Measurements from ENCODE around the gene C2orf69. TPM values are rescaled to one million over a fixed set of nuclear protein-coding genes. Genes with fewer than 3 reads are reported as not detected.

Gene C2orf69
- total RNA-seq (2016; rRNA removed; fragmentation: Illumina TruSeq; extraction: Trizol), result 19.3 and 24.2 TPM in 2 replicates
- 4.9 and 5.3 TPM in 2 replicates for total RNA-seq (2016; cell fraction: cytosol; rRNA removed; fragmentation: Illumina TruSeq; extraction: Trizol; ENCODE audit: low read depth)
- 19.4 and 23.1 TPM in 2 replicates for total RNA-seq (2016; cell fraction: insoluble cytoplasmic fraction; rRNA removed; fragmentation: Illumina TruSeq; extraction: Trizol)
- 22.5 and 26.7 TPM in 2 replicates for total RNA-seq (2016; cell fraction: membrane; rRNA removed; fragmentation: Illumina TruSeq; extraction: Trizol)
- 13.2 and 15.3 TPM in 2 replicates for total RNA-seq (2016; cell fraction: nucleus; rRNA removed; fragmentation: Illumina TruSeq; extraction: Trizol)
- 3.5 and 4.8 TPM in 2 replicates for polyA plus RNA-seq (2011; rRNA removed)
- polyA plus RNA-seq (2011; cell fraction: cytosol; rRNA removed), result 2.3 and 2.4 TPM in 2 replicates
- polyA plus RNA-seq (2011; cell fraction: nucleus; rRNA removed), result 1.9 and 3.0 TPM in 2 replicates
- polyA plus RNA-seq (2012), result 11.0 and 12.1 TPM in 2 replicates
- polyA plus RNA-seq (2016; cell fraction: cytosol; fragmentation: Illumina TruSeq; extraction: Trizol; ENCODE audit: low read depth), result 4.6 and 4.7 TPM in 2 replicates
- polyA plus RNA-seq (2016; cell fraction: insoluble cytoplasmic fraction; fragmentation: Illumina TruSeq; extraction: Trizol; ENCODE audit: low read depth), result 23.9 and 24.0 TPM in 2 replicates
- 13.9 and 16.3 TPM in 2 replicates for polyA plus RNA-seq (2016; cell fraction: membrane; fragmentation: Illumina TruSeq; extraction: Trizol; ENCODE audit: low read depth)
- 15.4 and 18.7 TPM in 2 replicates for polyA plus RNA-seq (2016; cell fraction: nucleus; fragmentation: Illumina TruSeq; extraction: Trizol; ENCODE audit: insufficient read depth, low read depth)
- 1.9 and 5.7 TPM in 2 replicates for polyA minus RNA-seq (2011; rRNA and poly(A)+ RNA removed; ENCODE audit: low replicate concordance)
- polyA minus RNA-seq (2011; cell fraction: cytosol; rRNA and poly(A)+ RNA removed), result 7.8 and 7.9 TPM in 2 replicates
- 8.2 and 9.7 TPM in 2 replicates for polyA minus RNA-seq (2011; cell fraction: nucleus; rRNA and poly(A)+ RNA removed)
- Bru-seq, nascent RNA, result percentile 86 among the genes with signal in this experiment
- percentile 84 among the genes with signal in this experiment for BruChase-seq, experiment 1, labeled RNA remaining after a 6-hour chase
- BruChase-seq, experiment 2, labeled RNA remaining after a 2-hour chase, result percentile 88 among the genes with signal in this experiment
- long read RNA-seq, experiment 1, transcript C2orf69-201 (2 exons, 3,728 nt), result major isoform, 16 of 18 reads
- long read RNA-seq, experiment 1, partial matches to known transcripts, result 0 of 18 reads
- long read RNA-seq, experiment 1, other reads (novel, unspliced or antisense), result 2 of 18 reads
- long read RNA-seq, experiment 2, partial matches to known transcripts, result 0 of 19 reads
- long read RNA-seq, experiment 2, other reads (novel, unspliced or antisense), result 18 of 19 reads

DNA sequence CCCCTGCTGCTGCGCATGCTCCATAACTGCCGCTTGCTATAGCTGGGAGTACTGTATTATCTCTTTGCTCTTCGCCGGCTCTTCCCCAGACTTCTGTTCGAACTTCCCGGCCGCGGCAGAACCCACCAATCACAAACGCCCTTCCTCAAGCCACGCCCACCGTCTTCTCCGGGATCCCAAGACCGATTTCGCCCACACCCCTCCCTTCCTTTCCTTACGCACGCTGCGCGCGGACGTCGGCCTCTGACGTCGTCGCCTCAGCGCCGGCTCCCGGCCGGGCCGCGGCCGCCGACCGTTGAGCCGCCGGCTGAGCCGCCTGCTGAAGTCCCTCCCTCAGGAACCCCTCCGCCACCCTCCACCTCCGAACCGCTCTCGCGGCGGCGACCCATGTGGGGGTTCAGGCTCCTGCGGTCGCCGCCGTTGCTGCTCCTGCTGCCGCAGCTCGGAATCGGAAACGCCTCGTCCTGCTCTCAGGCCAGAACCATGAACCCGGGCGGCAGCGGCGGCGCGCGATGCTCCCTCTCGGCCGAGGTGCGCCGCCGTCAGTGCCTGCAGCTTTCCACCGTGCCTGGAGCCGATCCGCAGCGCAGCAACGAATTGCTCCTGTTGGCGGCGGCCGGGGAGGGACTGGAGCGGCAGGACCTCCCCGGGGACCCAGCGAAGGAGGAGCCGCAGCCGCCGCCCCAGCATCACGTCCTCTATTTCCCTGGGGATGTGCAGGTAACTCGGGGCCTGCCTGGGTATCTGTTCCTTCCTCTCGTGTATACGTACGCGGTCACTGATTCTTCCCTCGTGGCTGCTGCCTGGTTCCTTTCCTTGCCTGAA is at the start of gene C2orf69:
Gene C2orf69 (plus strand): TSS at position 242 of the 825 bp plus-strand sequence. CDS start 146 bp downstream, at position 388.
- Histone ChIP-seq H3K4me2 (ENCODE audit: low read depth, low read length) (peak within 1 kb of the TSS; percentile 94), H3K9ac (ENCODE audit: insufficient read depth, low read depth, low read length) (peak within 1 kb of the TSS; percentile 97), H4K20me1 (ENCODE audit: insufficient read depth, low read length) (0 out of 2 replicates have a peak, but pooled peaks cover 13% of the 10 kb centered on the region), H3K9me3 (ENCODE audit: low read length) (no peaks in the 10 kb centered on the region), H3K79me2 (ENCODE audit: insufficient read depth, low read length) (peaks cover 41% of the 10 kb centered on the region), H3K36me3 (replicated peaks in 1 of 2; ENCODE audit: control insufficient read depth in 1 of 2, insufficient read depth in 2 of 2, low read length in 2 of 2) (peaks cover 3 to 9% of the 10 kb centered on the region in 2 experiments; a peak in 3 of 5 replicates), H3K27me3 (ENCODE audit: control insufficient read depth in 1 of 2, insufficient read depth in 2 of 2, low read length in 2 of 2) (no peaks in the 10 kb centered on the region; a peak in 1 of 5 replicates), H2AFZ (ENCODE audit: low read length) (peak within 1 kb of the TSS; percentile 80), H3K4me3 (replicated peaks in 1 of 3; ENCODE audit: insufficient read depth in 1 of 3, low read depth in 2 of 3, low read length in 3 of 3) (peak within 1 kb of the TSS; percentile 74 to 99 (median 82)), H3K27ac (ENCODE audit: extremely low read length, insufficient read depth, low read length) (peak within 1 kb of the TSS; percentile 95), H3K4me1 (ENCODE audit: insufficient read depth, low read length) (peaks cover 30% of the 10 kb centered on the region)
- DNase-seq (ENCODE audit: low spot score) (peak; percentile 99), FAIRE-seq (peak; percentile 87), ATAC-seq (peak; percentile 93)
- ChIA-PET POLR2A (interaction anchor here (0.9 to 1.3 kb wide), 3 partner anchors 11 to 29 kb away, joined by 3 to 4 read pairs (median 4); no protein-coding TSS in a partner anchor), CTCF (ENCODE audit: low intra/inter-chr PET ratio, low total read pairs) (no interaction called here)
- no TSS peak for BruUV-seq (replicated peaks)
- intact Hi-C loops (cut with micrococcal nuclease; ENCODE audit: unreplicated experiment) (loop anchor here (2.0 kb wide), 1 partner anchor 44 kb away; the partner anchor contains the start of genes MAIP1 and TYW5), in situ Hi-C loops (cut with HindIII; ENCODE audit: extremely low pct_ligation_motif_present, low pct_unique_long_range_greater_than_20kb) (no loop called here)
- WGBS (ENCODE audit: low lambda C conversion rate), result 1% methylated on average over 52 of the region's 85 CpGs
- peak; percentile 68; the same call in 1 of the 2 replicates for TF ChIP-seq HNRNPL (IDR thresholded peaks at IDR 0.05; ENCODE audit: low read depth, low read length)
- 0 out of 2 replicates have a peak, but pooled peaks have one; percentile 67 for TF ChIP-seq DNMT1 (CRISPR knock-in tag; IDR thresholded peaks at IDR 0.05)
- TF ChIP-seq CREB1 (IDR thresholded peaks at IDR 0.05), result peak; percentile 91
- TF ChIP-seq CREB1 (CRISPR knock-in tag; IDR thresholded peaks at IDR 0.05), result no peak; the same call in 1 of the 2 replicates
- TF ChIP-seq, protein P1, sequence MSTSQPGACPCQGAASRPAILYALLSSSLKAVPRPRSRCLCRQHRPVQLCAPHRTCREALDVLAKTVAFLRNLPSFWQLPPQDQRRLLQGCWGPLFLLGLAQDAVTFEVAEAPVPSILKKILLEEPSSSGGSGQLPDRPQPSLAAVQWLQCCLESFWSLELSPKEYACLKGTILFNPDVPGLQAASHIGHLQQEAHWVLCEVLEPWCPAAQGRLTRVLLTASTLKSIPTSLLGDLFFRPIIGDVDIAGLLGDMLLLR (CRISPR knock-in tag; IDR thresholded peaks at IDR 0.05), result peak; percentile 86
- TF ChIP-seq, protein P2, sequence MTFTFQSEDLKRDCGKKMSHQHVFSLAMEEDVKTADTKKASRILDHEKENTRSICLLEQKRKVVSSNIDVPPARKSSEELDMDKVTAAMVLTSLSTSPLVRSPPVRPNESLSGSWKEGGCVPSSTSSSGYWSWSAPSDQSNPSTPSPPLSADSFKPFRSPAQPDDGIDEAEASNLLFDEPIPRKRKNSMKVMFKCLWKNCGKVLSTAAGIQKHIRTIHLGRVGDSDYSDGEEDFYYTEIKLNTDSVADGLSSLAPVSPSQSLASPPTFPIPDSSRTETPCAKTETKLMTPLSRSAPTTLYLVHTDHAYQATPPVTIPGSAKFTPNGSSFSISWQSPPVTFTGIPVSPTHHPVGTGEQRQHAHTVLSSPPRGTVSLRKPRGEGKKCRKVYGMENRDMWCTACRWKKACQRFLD (CRISPR knock-in tag; IDR thresholded peaks at IDR 0.05; ENCODE audit: borderline replicate concordance), result peak; percentile 96
- no peak for TF ChIP-seq PCBP1 (IDR thresholded peaks at IDR 0.05; ENCODE audit: borderline replicate concordance, low read depth, low read length)
- TF ChIP-seq HES4 (CRISPR knock-in tag; IDR thresholded peaks at IDR 0.05; ENCODE audit: borderline replicate concordance), result peak; percentile 80; the same call in 1 of the 2 replicates
- no peak for TF ChIP-seq NCOA5 (CRISPR knock-in tag; IDR thresholded peaks at IDR 0.05)
- no peak; the same call in 1 of the 2 replicates for TF ChIP-seq ZNF512 (CRISPR knock-in tag; IDR thresholded peaks at IDR 0.05)
- TF ChIP-seq GMEB2 (CRISPR knock-in tag; IDR thresholded peaks at IDR 0.05; ENCODE audit: low read depth), result peak; percentile 97
- peak; percentile 97 for TF ChIP-seq EED (CRISPR knock-in tag; IDR thresholded peaks at IDR 0.05)

All from HepG2 (cell line).